Activated T-cell treated with anti-CD3 and anti-CD28 coated beads, Interleukin-2, amount 50 U/mL, for 72 hours (primary cell): ENCODE data around the gene LGALS3. TPM values are rescaled to one million over a fixed set of nuclear protein-coding genes. Genes with fewer than 3 reads are reported as not detected.

ENCODE experiments used
- ATAC-seq, 2 donors: fragments of 150-1000 bp; cut with Tn5 transposase; replicated peaks in 1 of 2; 2 replicates each; pipeline ENCODE4 v1.10.0; 2021; ENCODE audit warnings: moderate library complexity in 2 of 2, mild to moderate bottlenecking in 1 of 2
- DNase-seq, 2 donors: peaks; one replicate each; pipeline ENCODE4 v3.0.0; 2021 to 2022; ENCODE audit warnings: mixed read lengths in 1 of 2
- H3K27ac Mint-ChIP-seq: one replicate; pipeline ENCODE4 v1.8.0; 2022; ENCODE audit warnings: mild to moderate bottlenecking, moderate library complexity, mixed read lengths
- H3K27me3 Mint-ChIP-seq: one replicate; pipeline ENCODE4 v1.8.0; 2022; ENCODE audit warnings: low read depth, mixed read lengths
- H3K36me3 Mint-ChIP-seq, 2 donors: one replicate each; pipeline ENCODE4 v1.8.0; 2022; ENCODE audit warnings: mixed read lengths in 2 of 2, mild to moderate bottlenecking in 1 of 2; ENCODE audit not compliant: insufficient read depth in 2 of 2
- H3K4me1 Mint-ChIP-seq: one replicate; pipeline ENCODE4 v1.8.0; 2022; ENCODE audit warnings: low read depth, mixed read lengths
- H3K4me3 Mint-ChIP-seq, 2 donors: one replicate each; pipeline ENCODE4 v1.8.0; 2022; ENCODE audit warnings: mild to moderate bottlenecking in 2 of 2, mixed read lengths in 2 of 2, moderate library complexity in 2 of 2
- H3K9me3 Mint-ChIP-seq, 2 donors: one replicate each; pipeline ENCODE4 v1.8.0; 2022; ENCODE audit warnings: mixed read lengths in 2 of 2
- total RNA-seq, 2 donors: library from RNA; stranded (reverse); gene quantifications; one replicate each; pipeline ENCODE4 v1.2.3, GENCODE V29; 2022

The LGALS3 gene
- total RNA-seq, 2 donors from 2014 or later: 13.9 to 22.3 TPM

DNA sequence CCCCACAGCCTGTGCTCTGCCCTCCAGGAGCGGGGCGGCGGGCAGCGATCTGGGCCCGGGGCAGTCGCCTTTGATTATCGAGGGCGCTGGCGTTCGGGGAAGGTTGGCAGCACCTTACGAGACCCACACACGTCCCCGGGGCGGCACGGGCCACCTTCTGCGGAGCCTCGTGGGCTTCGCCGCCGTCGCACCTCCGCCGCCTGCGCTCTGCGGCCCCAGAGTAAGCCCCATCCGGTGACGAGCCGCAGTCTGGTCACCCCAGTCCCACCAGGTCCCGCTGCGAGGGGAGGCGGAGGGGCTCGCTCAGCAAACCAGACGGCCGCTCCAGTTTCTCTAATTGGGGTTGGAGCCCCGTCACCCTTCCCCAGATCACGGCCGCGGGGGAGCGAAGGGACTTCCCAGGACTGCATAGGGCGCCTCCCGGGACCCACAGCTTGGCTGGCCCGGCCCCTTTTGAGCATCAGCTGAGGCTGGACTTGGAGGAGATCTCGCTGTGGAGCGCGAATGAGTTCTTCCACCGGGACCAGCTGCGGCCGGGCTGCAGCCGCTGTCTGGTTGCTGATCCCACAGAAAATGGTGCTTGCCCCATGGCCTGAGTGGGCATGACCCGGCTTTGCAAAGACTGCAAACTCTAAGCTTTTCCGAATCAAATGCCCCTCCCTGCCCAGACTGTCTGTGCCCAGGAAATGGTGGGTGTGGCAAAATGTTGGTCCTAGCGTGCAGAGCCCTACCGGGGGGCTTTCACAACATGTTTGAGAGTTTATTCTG, 560 bp downstream of the LGALS3 start:
- Mint-ChIP-seq H3K27me3 (peaks cover 42% of the 10 kb centered on the region), H3K27ac (no peak overlapping the region), H3K4me3 (peak overlapping the region; percentile 81 to 87), H3K36me3 (no peaks in the 10 kb centered on the region), H3K9me3 (no peaks in the 10 kb centered on the region), H3K4me1 (peaks cover 14% of the 10 kb centered on the region)
- peak; percentile 63 to 67 for DNase-seq
- ATAC-seq: peak; percentile 81 to 82

- Mint-ChIP-seq H3K27me3 (peaks cover 42% of the 10 kb centered on the region), H3K4me1 (peaks cover 14% of the 10 kb centered on the region)
- ATAC-seq: no peak
Measured at GRCh38 chr14:55130196-55130550, 1.1 kb downstream of the LGALS3 start.

GRCh38 chr14:55131370-55132137, 2.5 kb downstream of the LGALS3 start:
- Mint-ChIP-seq H3K4me3 (peak overlapping the region in 1 of 2 donors; percentile 39), H3K9me3 (no peaks in the 10 kb centered on the region), H3K27me3 (peaks cover 37% of the 10 kb centered on the region), H3K36me3 (no peaks in the 10 kb centered on the region), H3K4me1 (peaks cover 9% of the 10 kb centered on the region), H3K27ac (no peak overlapping the region)
- no peak for ATAC-seq
- no peak for DNase-seq

More at GRCh38 chr14:55130196-55130550, 1.1 kb downstream of the LGALS3 start:
- no peak for DNase-seq
- Mint-ChIP-seq H3K27ac (no peak overlapping the region), H3K36me3 (no peaks in the 10 kb centered on the region), H3K4me3 (peak overlapping the region; percentile 81 to 87), H3K9me3 (no peaks in the 10 kb centered on the region)

- DNase-seq: no peak
- H3K4me3 Mint-ChIP-seq: no peak overlapping the region
- ATAC-seq: no peak
- peaks cover 22% of the 10 kb centered on the region for H3K27me3 Mint-ChIP-seq
- no peaks in the 10 kb centered on the region for H3K9me3 Mint-ChIP-seq
- H3K27ac Mint-ChIP-seq: no peak overlapping the region
- H3K4me1 Mint-ChIP-seq: peaks cover 7% of the 10 kb centered on the region
- no peaks in the 10 kb centered on the region for H3K36me3 Mint-ChIP-seq
Measured at GRCh38 chr14:55133416-55133815, 4.4 kb downstream of the LGALS3 start.

DNA sequence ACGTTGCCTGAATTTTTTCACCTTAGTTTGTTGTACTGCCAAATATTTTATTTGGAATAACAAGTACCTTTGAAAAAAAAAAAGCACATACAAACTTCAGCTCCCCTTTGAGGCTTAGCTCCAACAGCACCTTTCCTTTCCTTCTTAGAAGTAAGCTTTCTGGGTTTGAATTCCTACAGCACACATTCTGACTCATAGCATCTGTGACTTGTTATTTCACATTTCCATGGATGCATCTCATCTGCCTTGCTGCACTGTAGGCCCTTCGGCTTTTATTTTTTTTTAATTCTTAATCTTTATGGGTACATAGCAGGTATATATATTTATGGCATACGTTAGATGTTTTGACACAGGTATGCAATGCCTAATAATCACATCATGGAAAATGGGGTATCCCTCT, 7.2 kb downstream of the LGALS3 start:
- Mint-ChIP-seq H3K4me3 (no peak overlapping the region), H3K9me3 (no peaks in the 10 kb centered on the region), H3K4me1 (no peaks in the 10 kb centered on the region), H3K27ac (no peak overlapping the region), H3K36me3 (peaks cover 3% of the 10 kb centered on the region in 2 donors), H3K27me3 (peaks cover 5% of the 10 kb centered on the region)
- DNase-seq (no peak), ATAC-seq (no peak)

DNA sequence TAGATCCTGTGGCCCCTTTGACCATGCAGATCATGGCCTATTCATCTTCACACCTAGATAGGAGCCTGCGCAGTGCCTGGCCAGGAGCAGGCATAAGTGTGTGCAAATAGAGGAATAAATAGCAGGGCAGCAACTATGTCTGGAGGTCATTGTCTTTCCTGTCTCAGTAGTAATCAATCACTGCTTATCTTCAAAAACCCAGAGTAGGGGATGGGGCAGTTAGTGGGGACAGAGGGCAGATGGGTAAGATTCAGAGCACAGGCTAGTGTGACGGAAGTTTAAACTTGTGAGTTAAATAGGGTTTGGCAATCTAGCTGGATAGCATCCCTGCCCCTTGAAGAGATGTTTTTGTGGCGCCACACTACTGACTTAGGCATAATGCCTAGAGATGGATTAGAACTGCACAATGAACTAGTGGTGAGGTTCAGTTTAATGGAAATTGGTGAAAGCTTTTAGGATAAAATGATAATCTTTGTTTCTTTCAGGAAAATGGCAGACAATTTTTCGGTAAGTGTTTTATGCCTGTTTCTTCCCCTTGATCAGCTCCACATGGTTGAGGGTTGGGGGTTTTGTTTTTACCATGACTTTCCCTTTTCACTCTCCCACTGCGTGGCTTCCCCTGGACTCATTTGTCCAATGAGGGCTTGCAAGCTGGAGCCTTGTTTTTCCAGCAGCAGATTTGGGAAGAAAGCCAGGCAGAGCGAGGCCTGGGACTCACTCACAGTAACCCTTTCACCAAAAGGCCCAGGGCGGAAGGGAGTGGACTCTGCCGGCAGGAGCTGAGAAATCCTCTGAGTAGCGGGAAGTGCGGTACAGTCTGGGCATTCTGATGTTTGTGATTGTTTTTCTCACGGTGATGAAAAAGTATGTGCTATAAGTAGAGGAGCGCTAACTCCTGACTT, 8.1 kb downstream of the LGALS3 start:
- no peak for ATAC-seq

GRCh38 chr14:55138091-55138490, 9.0 kb downstream of the LGALS3 start:
- Mint-ChIP-seq H3K36me3 (peaks cover 4% of the 10 kb centered on the region in 2 donors), H3K27ac (no peak overlapping the region), H3K4me3 (no peak overlapping the region), H3K27me3 (no peaks in the 10 kb centered on the region), H3K4me1 (no peaks in the 10 kb centered on the region), H3K9me3 (no peaks in the 10 kb centered on the region)
- ATAC-seq (no peak), DNase-seq (no peak)

More for the DNA sequence above, 8.1 kb downstream of the LGALS3 start:
- DNase-seq: no peak
- Mint-ChIP-seq H3K27me3 (no peaks in the 10 kb centered on the region), H3K4me3 (no peak overlapping the region), H3K9me3 (no peaks in the 10 kb centered on the region), H3K36me3 (peaks cover 4% of the 10 kb centered on the region in 2 donors), H3K27ac (no peak overlapping the region), H3K4me1 (no peaks in the 10 kb centered on the region)

- no peaks in the 10 kb centered on the region for H3K4me1 Mint-ChIP-seq
- H3K9me3 Mint-ChIP-seq: no peaks in the 10 kb centered on the region
- H3K27ac Mint-ChIP-seq: no peak overlapping the region
- H3K36me3 Mint-ChIP-seq: peaks cover 4 to 8% of the 10 kb centered on the region in 2 donors
- no peak for ATAC-seq
- H3K27me3 Mint-ChIP-seq: no peaks in the 10 kb centered on the region
- DNase-seq: no peak
- no peak overlapping the region for H3K4me3 Mint-ChIP-seq
Measured at GRCh38 chr14:55139141-55139540, 10.1 kb downstream of the LGALS3 start.

GRCh38 chr14:55139696-55140509, 10.9 kb downstream of the LGALS3 start:
- Mint-ChIP-seq H3K27ac (no peak overlapping the region), H3K27me3 (no peaks in the 10 kb centered on the region), H3K4me1 (no peaks in the 10 kb centered on the region), H3K9me3 (no peaks in the 10 kb centered on the region), H3K4me3 (no peak overlapping the region), H3K36me3 (peaks cover 4 to 9% of the 10 kb centered on the region in 2 donors)
- DNase-seq: no peak
- no peak for ATAC-seq

GRCh38 chr14:55141825-55142224, 12.8 kb downstream of the LGALS3 start:
- no peak overlapping the region for H3K27ac Mint-ChIP-seq
- ATAC-seq (no peak), DNase-seq (no peak)
- H3K27me3 Mint-ChIP-seq: no peaks in the 10 kb centered on the region
- peaks cover 4 to 16% of the 10 kb centered on the region in 2 donors for H3K36me3 Mint-ChIP-seq
- no peaks in the 10 kb centered on the region for H3K9me3 Mint-ChIP-seq
- H3K4me3 Mint-ChIP-seq: no peak overlapping the region
- H3K4me1 Mint-ChIP-seq: no peaks in the 10 kb centered on the region

- H3K9me3 Mint-ChIP-seq: no peaks in the 10 kb centered on the region
- H3K4me3 Mint-ChIP-seq: no peak overlapping the region
Measured at GRCh38 chr14:55142466-55142865, 13.4 kb downstream of the LGALS3 start.

GRCh38 chr14:55146425-55146824, 17.4 kb downstream of the LGALS3 start:
- no peaks in the 10 kb centered on the region for H3K9me3 Mint-ChIP-seq
- ATAC-seq: no peak
- no peaks in the 10 kb centered on the region for H3K27me3 Mint-ChIP-seq
- no peak overlapping the region for H3K4me3 Mint-ChIP-seq
- DNase-seq: no peak
- no peaks in the 10 kb centered on the region for H3K4me1 Mint-ChIP-seq
- H3K27ac Mint-ChIP-seq: no peak overlapping the region
- H3K36me3 Mint-ChIP-seq: peaks cover 2 to 33% of the 10 kb centered on the region in 2 donors

More at GRCh38 chr14:55142466-55142865, 13.4 kb downstream of the LGALS3 start:
- ATAC-seq (no peak), DNase-seq (no peak)
- H3K27me3 Mint-ChIP-seq: no peaks in the 10 kb centered on the region
- no peak overlapping the region for H3K27ac Mint-ChIP-seq
- H3K36me3 Mint-ChIP-seq: peaks cover 6 to 19% of the 10 kb centered on the region in 2 donors
- no peaks in the 10 kb centered on the region for H3K4me1 Mint-ChIP-seq
